H9 (cell line): Measurements from ENCODE around the gene ATAD2B. TPM values are rescaled to one million over a fixed set of nuclear protein-coding genes. Genes with fewer than 3 reads are reported as not detected.

Experiments used
- DNase-seq: peaks from one replicate; pipeline ENCODE4 v3.0.0-alpha.2; 2017
- H2AFZ ChIP-seq: one replicate; pipeline ENCODE4 v1.6.1; 2013; ENCODE audit warnings: mild to moderate bottlenecking, low read length, control low read depth, moderate library complexity
- H2AK5ac ChIP-seq: 2 replicates; pipeline ENCODE4 v1.6.1; 2013; ENCODE audit warnings: low read length, control low read depth, mixed read lengths; ENCODE audit not compliant: insufficient read length
- H2BK120ac ChIP-seq: one replicate; pipeline ENCODE4 v1.6.1; 2013; ENCODE audit warnings: low read depth, mild to moderate bottlenecking, low read length, control low read depth, inconsistent platforms; ENCODE audit not compliant: poor library complexity, severe bottlenecking
- H2BK12ac ChIP-seq: 2 replicates; pipeline ENCODE4 v1.6.1; 2013; ENCODE audit warnings: low read length, control low read depth, mixed read lengths, low read depth; ENCODE audit not compliant: insufficient read length
- H2BK15ac ChIP-seq: 2 replicates; pipeline ENCODE4 v1.6.1; 2013; ENCODE audit warnings: low read depth, low read length, control low read depth
- H2BK20ac ChIP-seq: one replicate; pipeline ENCODE4 v1.6.1; 2013; ENCODE audit warnings: low read depth, mild to moderate bottlenecking, low read length, control low read depth, inconsistent platforms; ENCODE audit not compliant: poor library complexity, severe bottlenecking
- H2BK5ac ChIP-seq: 2 replicates; pipeline ENCODE4 v1.6.1; 2013; ENCODE audit warnings: low read length, control low read depth, mixed read lengths; ENCODE audit not compliant: insufficient read length
- H3K14ac ChIP-seq: 2 replicates; pipeline ENCODE4 v1.6.1; 2013; ENCODE audit warnings: low read length, control low read depth; ENCODE audit not compliant: insufficient read depth
- H3K18ac ChIP-seq: 2 replicates; pipeline ENCODE4 v1.6.1; 2013; ENCODE audit warnings: low read depth, mild to moderate bottlenecking, mixed read lengths, low read length, control low read depth; ENCODE audit not compliant: insufficient read length
- H3K23ac ChIP-seq: 2 replicates; pipeline ENCODE4 v1.6.1; 2013; ENCODE audit warnings: low read length, control low read depth, mixed read lengths, low read depth; ENCODE audit not compliant: insufficient read length
- H3K23me2 ChIP-seq: 2 replicates; pipeline ENCODE4 v1.6.1; 2013; ENCODE audit warnings: low read depth, mild to moderate bottlenecking, mixed read lengths, low read length, control low read depth; ENCODE audit not compliant: insufficient read length, poor library complexity, severe bottlenecking
- H3K27ac ChIP-seq: 2 replicates; pipeline ENCODE4 v1.5.1; 2013; ENCODE audit warnings: low read length, control low read depth, mixed read lengths, low read depth; ENCODE audit not compliant: insufficient read length
- H3K27me3 ChIP-seq: 2 replicates; pipeline ENCODE4 v1.6.1; 2013; ENCODE audit warnings: low read length, control low read depth, inconsistent platforms; ENCODE audit not compliant: insufficient read depth
- H3K4ac ChIP-seq: 2 replicates; pipeline ENCODE4 v1.6.1; 2013; ENCODE audit warnings: low read depth, mild to moderate bottlenecking, control low read depth, inconsistent platforms, low read length, moderate library complexity
- H3K4me1 ChIP-seq: 2 replicates; pipeline ENCODE4 v1.6.1; 2013; ENCODE audit warnings: low read length, control low read depth, inconsistent platforms; ENCODE audit not compliant: insufficient read depth
- H3K4me2 ChIP-seq: 2 replicates; pipeline ENCODE4 v1.6.1; 2013; ENCODE audit warnings: low read length, control low read depth, mixed read lengths; ENCODE audit not compliant: insufficient read length, insufficient read depth
- H3K56ac ChIP-seq: 2 replicates; pipeline ENCODE4 v1.6.1; 2013; ENCODE audit warnings: low read depth, mild to moderate bottlenecking, mixed read lengths, low read length, control low read depth; ENCODE audit not compliant: insufficient read length
- H3K79me1 ChIP-seq: 2 replicates; pipeline ENCODE4 v1.6.1; 2013; ENCODE audit warnings: low read depth, mild to moderate bottlenecking, moderate library complexity, low read length, control low read depth, inconsistent platforms; ENCODE audit not compliant: insufficient read depth, poor library complexity, severe bottlenecking
- H3K79me2 ChIP-seq: 2 replicates; pipeline ENCODE4 v1.6.1; 2013; ENCODE audit warnings: low read length, control low read depth, inconsistent platforms; ENCODE audit not compliant: insufficient read depth
- H3K9ac ChIP-seq: 2 replicates; pipeline ENCODE4 v1.6.1; 2013; ENCODE audit warnings: low read length, control low read depth, mixed read lengths; ENCODE audit not compliant: insufficient read length; ENCODE audit errors: extremely low read depth
- H3K9me3 ChIP-seq: one replicate; pipeline ENCODE4 v1.6.1; 2013; ENCODE audit warnings: low read depth, low read length, inconsistent platforms; ENCODE audit not compliant: control insufficient read depth
- H3T11ph ChIP-seq: one replicate; pipeline ENCODE4 v1.6.1; 2013; ENCODE audit warnings: mild to moderate bottlenecking, low read length, control low read depth, inconsistent platforms
- H4K20me1 ChIP-seq: one replicate; pipeline ENCODE4 v1.6.1; 2013; ENCODE audit not compliant: control insufficient read depth, insufficient read length, insufficient read depth
- H4K5ac ChIP-seq: 2 replicates; pipeline ENCODE4 v1.6.1; 2013; ENCODE audit warnings: low read depth, mild to moderate bottlenecking, mixed read lengths, low read length, control low read depth; ENCODE audit not compliant: insufficient read length
- H4K8ac ChIP-seq: replicated peaks from 2 replicates; pipeline ENCODE4 v1.6.1; 2013; ENCODE audit warnings: low read length, control low read depth, mixed read lengths, low read depth; ENCODE audit not compliant: insufficient read length
- H4K91ac ChIP-seq: 2 replicates; pipeline ENCODE4 v1.6.1; 2013; ENCODE audit warnings: low read depth, mild to moderate bottlenecking, moderate library complexity, mixed read lengths, low read length, control low read depth; ENCODE audit not compliant: insufficient read length
- H3K27ac Mint-ChIP-seq, 3 experiments: 2 replicates in 2 of 3; 3 replicates in 1 of 3; pipeline ENCODE4 v1.8.0; 2020 to 2021; ENCODE audit warnings: mixed read lengths in 3 of 3, mild to moderate bottlenecking in 1 of 3, moderate library complexity in 1 of 3
- H3K27me3 Mint-ChIP-seq: 2 replicates; pipeline ENCODE4 v1.8.0; 2021; ENCODE audit warnings: low read depth, mild to moderate bottlenecking, moderate library complexity, mixed read lengths
- H3K36me3 Mint-ChIP-seq, 3 experiments: 2 replicates in 2 of 3; 3 replicates in 1 of 3; pipeline ENCODE4 v1.8.0; 2020 to 2021; ENCODE audit warnings: low read depth in 3 of 3, mixed read lengths in 3 of 3; ENCODE audit not compliant: insufficient read depth in 1 of 3
- H3K4me1 Mint-ChIP-seq, 2 experiments: 2 replicates each; pipeline ENCODE4 v1.8.0; 2020; ENCODE audit warnings: mixed read lengths in 2 of 2
- H3K4me3 Mint-ChIP-seq, 2 experiments: 2 replicates in 1 of 2; 3 replicates in 1 of 2; pipeline ENCODE4 v1.8.0; 2020 to 2021; ENCODE audit warnings: mild to moderate bottlenecking in 2 of 2, mixed read lengths in 2 of 2, moderate library complexity in 1 of 2
- H3K9me3 Mint-ChIP-seq, 2 experiments: 2 replicates in 1 of 2; 3 replicates in 1 of 2; pipeline ENCODE4 v1.8.0; 2020; ENCODE audit warnings: mild to moderate bottlenecking in 2 of 2, mixed read lengths in 2 of 2, moderate library complexity in 1 of 2
- CTCF ChIP-seq: fragments of 200-600 bp; sonication (generic); conservative IDR thresholded peaks from 3 replicates; pipeline ENCODE4 v1.8.0; 2021; ENCODE audit warnings: antibody characterized with exemption, mild to moderate bottlenecking
- WGBS: extraction: QIAGEN DNeasy Blood & Tissue Kit; methylation state at CpG from one replicate; pipeline ENCODE4 v1.1.7; 2013; ENCODE audit warnings: missing lambda C conversion rate, low lambda C conversion rate, mixed read lengths; ENCODE audit not compliant: insufficient read length; ENCODE audit errors: extremely low coverage; 5-methylcytosine and 5-hydroxymethylcytosine counted together
- total RNA-seq: library from RNA; stranded (reverse); gene quantifications from 2 replicates; pipeline ENCODE4 v1.2.1, GENCODE V29; 2021

Gene ATAD2B
- total RNA-seq, 1 experiment from 2014 or later = 21.4 TPM

- Mint-ChIP-seq H3K27me3 (no peaks in the 10 kb centered on the region), H3K4me3 (no peak overlapping the region), H3K36me3 (peaks cover 23 to 33% (median 28%) of the 10 kb centered on the region in 3 experiments), H3K4me1 (no peaks in the 10 kb centered on the region), H3K27ac (no peak overlapping the region), H3K9me3 (peaks cover 3 to 4% of the 10 kb centered on the region in 2 experiments; a peak in 2 of 5 replicates)
- H4K20me1 ChIP-seq = no peaks in the 10 kb centered on the region
- H4K8ac ChIP-seq = no peak overlapping the region
- no peak for DNase-seq
- H3T11ph ChIP-seq = no peak overlapping the region
- H2BK120ac ChIP-seq = no peak overlapping the region
- no peak overlapping the region for H2BK12ac ChIP-seq
- no peak overlapping the region for H3K18ac ChIP-seq
- H3K79me1 ChIP-seq = no peaks in the 10 kb centered on the region
- H3K9me3 ChIP-seq = no peaks in the 10 kb centered on the region
- H3K79me2 ChIP-seq = no peaks in the 10 kb centered on the region
- H3K23me2 ChIP-seq = no peaks in the 10 kb centered on the region
- no peak overlapping the region for H2AFZ ChIP-seq
- H3K4me1 ChIP-seq = no peaks in the 10 kb centered on the region
- H2BK20ac ChIP-seq = no peak overlapping the region
- H4K91ac ChIP-seq = no peak overlapping the region
- no peak overlapping the region for H3K23ac ChIP-seq
- H3K9ac ChIP-seq = no peak overlapping the region
- H2AK5ac ChIP-seq = no peak overlapping the region
- H3K14ac ChIP-seq = no peak overlapping the region
- H3K27me3 ChIP-seq = no peaks in the 10 kb centered on the region
- H3K4ac ChIP-seq = no peak overlapping the region
- H3K4me2 ChIP-seq = no peak overlapping the region
- H4K5ac ChIP-seq = no peak overlapping the region
- WGBS = no CpG with 5 or more reads among the region's 5 CpGs
- no peak overlapping the region for H3K27ac ChIP-seq
- H3K56ac ChIP-seq = no peak overlapping the region
- H2BK15ac ChIP-seq = no peak overlapping the region
- TF ChIP-seq CTCF = no peak
- no peak overlapping the region for H2BK5ac ChIP-seq
Observed at GRCh38 chr2:23769364-23769763, 157.6 kb downstream of the ATAD2B start.
